Duodenal mucosa (tissue), 2 donors: Measurements from ENCODE around the gene OSBP.

Experiments
- H3K27ac ChIP-seq: one replicate; pipeline ENCODE4 v1.7.0; 2013; ENCODE audit warnings: low read depth, low read length
- H3K27me3 ChIP-seq, 2 donors: one replicate each; pipeline ENCODE4 v1.7.0; 2013; ENCODE audit warnings: low read length in 2 of 2, control low read depth in 1 of 2; ENCODE audit not compliant: insufficient read depth in 2 of 2, control insufficient read depth in 1 of 2
- H3K36me3 ChIP-seq, 2 donors: one replicate each; pipeline ENCODE4 v1.7.0; 2013; ENCODE audit warnings: low read length in 2 of 2, control low read depth in 1 of 2; ENCODE audit not compliant: insufficient read depth in 2 of 2, control insufficient read depth in 1 of 2
- H3K4me1 ChIP-seq, 2 donors: one replicate each; pipeline ENCODE4 v1.7.0; 2013; ENCODE audit warnings: low read length in 2 of 2, control low read depth in 1 of 2; ENCODE audit not compliant: insufficient read depth in 2 of 2, control insufficient read depth in 1 of 2
- H3K4me3 ChIP-seq, 2 donors: one replicate each; pipeline ENCODE4 v1.7.0; 2013; ENCODE audit warnings: low read length in 2 of 2, low read depth in 1 of 2
- H3K9ac ChIP-seq, 2 donors: one replicate each; pipeline ENCODE4 v1.7.0; 2013; ENCODE audit warnings: low read length in 2 of 2, low read depth in 1 of 2
- H3K9me3 ChIP-seq, 2 donors: one replicate each; pipeline ENCODE4 v1.7.0; 2013; ENCODE audit warnings: low read length in 2 of 2, control low read depth in 1 of 2; ENCODE audit not compliant: control insufficient read depth in 1 of 2

Gene OSBP

DNA sequence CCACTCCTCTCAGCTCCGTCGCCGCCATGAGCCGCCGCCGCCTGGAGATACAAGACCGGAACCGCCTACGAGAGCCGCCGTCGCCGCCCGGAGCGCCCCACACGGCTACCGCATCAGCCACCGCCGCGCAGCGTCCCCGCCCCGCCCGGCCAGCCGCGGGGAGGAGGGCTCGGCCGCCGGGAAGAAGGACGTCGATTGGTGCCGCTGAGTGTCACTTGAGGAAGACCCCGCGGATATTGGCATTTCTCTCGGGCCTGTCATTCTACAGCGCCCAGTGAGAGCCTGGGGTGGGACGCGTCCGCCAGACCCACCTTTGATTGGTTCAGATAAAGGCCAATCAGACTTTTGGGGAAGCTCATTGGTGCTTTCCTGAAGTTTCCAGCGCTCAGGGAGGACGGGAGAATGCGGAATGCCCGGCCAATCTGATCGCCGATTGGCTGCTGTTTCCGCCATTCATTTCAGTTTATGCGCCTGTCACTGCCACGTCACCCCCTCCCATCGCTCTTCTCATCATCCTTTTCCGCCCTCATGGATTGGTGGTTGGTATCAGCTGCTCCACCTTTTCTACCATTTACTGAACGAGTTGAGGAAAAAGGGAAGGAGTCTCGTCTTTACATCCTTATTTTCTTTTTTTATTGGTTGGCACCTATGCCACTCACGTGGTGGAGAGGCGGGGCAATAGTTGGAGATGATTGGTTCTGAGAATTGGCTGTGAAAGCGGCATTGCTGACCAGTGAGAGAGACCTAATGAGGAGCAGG is at the start of gene OSBP:
TSS of gene OSBP (minus strand) at position 138 of the 759 bp plus-strand sequence. CDS start at position 28, 110 bp downstream.
- Histone ChIP-seq H3K4me1 (peaks cover 33 to 43% of the 10 kb centered on the region in 2 donors), H3K27ac (peak within 1 kb of the TSS; percentile 92), H3K9me3 (no peaks in the 10 kb centered on the region), H3K36me3 (no peaks in the 10 kb centered on the region), H3K9ac (peak within 1 kb of the TSS; percentile 75 to 86), H3K27me3 (no peaks in the 10 kb centered on the region), H3K4me3 (peak within 1 kb of the TSS; percentile 82 to 95)

- H3K9ac ChIP-seq = no peak overlapping the region
- H3K9me3 ChIP-seq = no peaks in the 10 kb centered on the region
- no peak overlapping the region for H3K4me3 ChIP-seq
- no peaks in the 10 kb centered on the region for H3K27me3 ChIP-seq
- H3K36me3 ChIP-seq = peaks cover 52 to 74% of the 10 kb centered on the region in 2 donors
- no peaks in the 10 kb centered on the region for H3K4me1 ChIP-seq
- no peak overlapping the region for H3K27ac ChIP-seq
These were observed 45.0 kb upstream of the OSBP start for GRCh38 chr11:59660621-59661020.

DNA sequence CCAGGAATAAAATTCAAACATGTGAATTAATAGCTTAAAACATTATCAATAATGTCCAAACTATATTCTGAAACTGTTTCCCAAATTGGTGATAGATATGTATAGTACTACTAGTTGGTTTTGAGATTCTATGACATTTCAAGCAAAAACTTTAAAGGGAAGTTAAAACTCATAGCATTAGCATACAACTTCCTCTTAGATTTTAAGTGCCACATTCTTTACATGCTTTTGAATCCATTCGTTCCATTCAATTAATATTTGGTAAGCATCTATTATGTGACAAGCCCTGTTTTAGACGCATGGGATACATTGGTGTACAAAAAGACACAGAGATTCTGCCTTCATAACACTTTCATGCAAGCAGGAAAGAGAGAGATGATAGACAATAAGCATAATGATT is 44.4 kb upstream of the OSBP start:
- H3K4me3 ChIP-seq = no peak overlapping the region
- H3K9me3 ChIP-seq = no peaks in the 10 kb centered on the region
- H3K9ac ChIP-seq = no peak overlapping the region
- no peaks in the 10 kb centered on the region for H3K4me1 ChIP-seq
- no peak overlapping the region for H3K27ac ChIP-seq
- no peaks in the 10 kb centered on the region for H3K27me3 ChIP-seq
- H3K36me3 ChIP-seq = peaks cover 54 to 74% of the 10 kb centered on the region in 2 donors

GRCh38 chr11:59658036-59658435 is 42.5 kb upstream of the OSBP start:
- no peaks in the 10 kb centered on the region for H3K9me3 ChIP-seq
- H3K27ac ChIP-seq = no peak overlapping the region
- no peaks in the 10 kb centered on the region for H3K4me1 ChIP-seq
- H3K36me3 ChIP-seq = peaks cover 61 to 75% of the 10 kb centered on the region in 2 donors
- H3K4me3 ChIP-seq = no peak overlapping the region
- no peaks in the 10 kb centered on the region for H3K27me3 ChIP-seq
- no peak overlapping the region for H3K9ac ChIP-seq

DNA sequence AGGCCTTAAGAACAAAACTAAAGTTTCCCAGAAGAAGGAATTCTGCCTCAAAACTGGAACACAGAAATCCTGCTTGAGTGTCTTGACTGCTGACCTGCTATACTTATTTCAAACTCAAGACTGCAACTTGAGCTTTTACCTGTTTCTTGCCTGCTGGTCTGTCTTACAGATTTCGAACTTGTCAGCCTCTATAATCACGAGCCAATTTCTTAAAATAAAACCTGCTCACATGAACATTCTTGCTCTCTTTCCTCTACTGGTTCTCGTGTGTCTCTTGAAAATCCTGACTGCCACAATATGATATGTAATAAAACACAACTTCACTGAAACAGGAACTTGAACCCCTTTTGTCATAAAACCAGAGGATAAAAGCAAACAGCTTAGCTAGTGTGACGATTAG is 39.3 kb upstream of the OSBP start:
- no peaks in the 10 kb centered on the region for H3K4me1 ChIP-seq
- peaks cover 66 to 90% of the 10 kb centered on the region in 2 donors for H3K36me3 ChIP-seq
- no peak overlapping the region for H3K27ac ChIP-seq
- no peak overlapping the region for H3K4me3 ChIP-seq
- H3K9me3 ChIP-seq = no peaks in the 10 kb centered on the region
- H3K9ac ChIP-seq = no peak overlapping the region
- no peaks in the 10 kb centered on the region for H3K27me3 ChIP-seq

DNA sequence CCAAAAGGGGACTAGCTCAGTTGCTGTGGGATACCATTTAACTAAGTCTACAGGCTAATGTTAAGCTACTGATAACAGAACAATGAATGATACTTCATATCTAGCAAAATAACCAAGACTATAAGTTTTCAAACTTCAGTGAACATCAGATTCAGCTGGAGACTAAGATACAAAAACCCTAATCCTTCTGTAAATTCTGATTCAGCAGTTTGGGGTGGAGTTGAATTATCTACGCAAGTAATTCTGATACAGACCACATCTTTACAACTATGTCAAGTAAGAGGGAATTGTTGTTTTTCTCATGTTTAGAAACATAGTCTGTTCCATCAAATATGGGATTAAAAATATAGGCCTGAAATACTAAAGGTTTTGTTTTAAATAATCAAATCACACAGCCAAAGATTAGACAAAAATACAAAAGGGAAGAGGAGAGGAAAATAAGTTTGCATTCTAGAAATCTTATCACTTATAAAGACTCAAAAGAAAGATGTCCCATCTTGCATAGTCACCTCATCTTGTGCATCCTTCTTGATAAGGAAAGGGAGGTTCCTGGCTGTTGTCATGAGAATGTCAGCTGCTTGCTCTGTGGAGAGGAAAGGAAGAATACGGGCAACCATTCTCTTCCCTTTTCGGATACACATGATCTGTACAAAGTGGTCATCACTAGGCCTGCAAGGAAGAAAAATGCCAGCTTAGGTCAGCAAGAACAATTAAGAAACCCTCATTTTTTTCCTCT is 31.8 kb upstream of the OSBP start:
- no peak overlapping the region for H3K4me3 ChIP-seq
- peaks cover 49 to 89% of the 10 kb centered on the region in 2 donors for H3K36me3 ChIP-seq
- no peak overlapping the region for H3K27ac ChIP-seq

GRCh38 chr11:59644528-59644927 is 29.0 kb upstream of the OSBP start:
- Histone ChIP-seq H3K27ac (no peak overlapping the region), H3K9me3 (no peaks in the 10 kb centered on the region), H3K36me3 (peaks cover 42 to 82% of the 10 kb centered on the region in 2 donors), H3K27me3 (no peaks in the 10 kb centered on the region), H3K9ac (no peak overlapping the region), H3K4me3 (no peak overlapping the region), H3K4me1 (no peaks in the 10 kb centered on the region)

More for the DNA sequence above, 31.8 kb upstream of the OSBP start:
- Histone ChIP-seq H3K27me3 (no peaks in the 10 kb centered on the region), H3K9ac (no peak overlapping the region), H3K4me1 (no peaks in the 10 kb centered on the region), H3K9me3 (no peaks in the 10 kb centered on the region)

GRCh38 chr11:59643390-59643789 is 27.8 kb upstream of the OSBP start:
- Histone ChIP-seq H3K27me3 (no peaks in the 10 kb centered on the region), H3K4me3 (no peak overlapping the region), H3K4me1 (no peaks in the 10 kb centered on the region), H3K9me3 (no peaks in the 10 kb centered on the region), H3K36me3 (peaks cover 41 to 82% of the 10 kb centered on the region in 2 donors), H3K9ac (no peak overlapping the region), H3K27ac (no peak overlapping the region)

DNA sequence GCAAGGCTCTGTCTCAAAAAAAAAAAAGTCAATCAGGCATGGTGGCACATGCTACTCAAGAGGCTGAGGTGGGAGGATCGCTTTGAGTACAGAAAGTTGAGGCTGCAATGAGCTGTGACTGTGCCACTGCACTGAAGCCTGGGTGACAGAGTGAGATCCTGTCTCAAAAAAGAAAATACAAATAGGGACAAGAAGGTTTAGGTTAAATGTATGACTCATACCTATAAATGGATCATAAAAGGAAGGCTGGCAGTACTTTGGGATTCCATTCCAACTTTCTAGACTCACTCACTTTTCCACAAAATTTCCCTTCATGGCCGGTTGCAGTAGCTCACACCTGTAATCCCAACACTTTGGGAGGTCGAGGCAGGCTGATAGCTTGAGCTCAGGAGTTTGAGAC is 25.6 kb upstream of the OSBP start:
- Histone ChIP-seq H3K36me3 (peaks cover 45 to 80% of the 10 kb centered on the region in 2 donors), H3K9me3 (no peaks in the 10 kb centered on the region), H3K4me1 (no peaks in the 10 kb centered on the region), H3K27ac (no peak overlapping the region), H3K9ac (no peak overlapping the region), H3K27me3 (no peaks in the 10 kb centered on the region), H3K4me3 (no peak overlapping the region)

DNA sequence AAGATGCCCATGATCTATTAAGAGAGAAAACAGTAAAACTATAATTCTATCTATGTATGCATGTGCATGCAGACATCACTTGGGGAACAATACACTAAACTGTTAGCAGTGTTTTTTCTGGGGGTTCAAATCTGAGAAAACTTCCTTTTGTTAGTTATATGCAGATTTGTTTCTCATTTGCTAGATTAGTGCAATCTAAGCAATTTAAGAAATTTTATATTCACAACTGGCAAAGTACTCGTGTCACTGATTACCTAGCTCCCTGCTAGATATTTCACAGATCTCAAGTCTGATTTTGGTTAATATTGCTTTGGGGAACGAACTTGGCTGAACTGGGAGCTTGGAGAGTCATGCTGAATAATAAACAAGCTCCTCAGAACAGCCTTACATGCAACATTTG is 14.9 kb upstream of the OSBP start:
- Histone ChIP-seq H3K36me3 (peaks cover 3 to 10% of the 10 kb centered on the region in 2 donors), H3K4me3 (no peak overlapping the region), H3K9ac (no peak overlapping the region), H3K4me1 (no peaks in the 10 kb centered on the region), H3K27me3 (no peaks in the 10 kb centered on the region), H3K9me3 (no peaks in the 10 kb centered on the region), H3K27ac (no peak overlapping the region)
